Measurements from ENCODE around the gene PHKG1. TPM values are rescaled to one million over a fixed set of nuclear protein-coding genes. Genes with fewer than 3 reads are reported as not detected.

The PHKG1 gene
- total RNA-seq, 1 experiment from 2014 or later, result 1.1 TPM

DNA sequence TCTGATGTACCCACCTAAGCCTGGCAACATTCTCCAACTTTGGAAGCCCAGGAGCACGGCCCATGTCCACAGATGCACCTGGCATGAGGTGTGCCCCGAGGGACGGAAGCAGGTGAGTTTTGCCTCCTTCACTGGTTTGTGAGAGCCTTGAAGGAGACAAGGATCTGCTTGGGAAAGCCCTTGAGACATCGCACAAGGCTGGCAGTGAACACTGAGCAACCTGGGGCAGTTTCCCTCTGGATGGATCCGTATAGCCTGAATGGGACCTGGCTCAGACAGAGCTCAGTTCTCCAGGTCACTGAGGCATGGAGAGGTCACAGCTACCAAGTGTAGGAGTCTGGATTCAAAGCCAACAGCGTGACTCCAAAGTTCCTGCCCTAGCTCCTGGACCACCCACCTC is 32.2 kb upstream of the PHKG1 start:
- DNase-seq (ENCODE audit: low read depth, low spot score) (no peak), ATAC-seq (no peak)
- H3K27me3 ChIP-seq (ENCODE audit: insufficient read depth, low read length), result no peaks in the 10 kb centered on the region
- BruUV-seq (replicated peaks), result no TSS peak
- ChIA-PET POLR2A (no interaction called here), RAD21 (ENCODE audit: low non-redundant PET in 1 of 2, low total read pairs in 2 of 2, uncharacterized antibody in 2 of 2, unreplicated experiment in 2 of 2) (no interaction called here), CTCF (no interaction called here)
- no peak overlapping the region for H3K4me3 ChIP-seq (replicated peaks in 1 of 2; ENCODE audit: low read depth in 1 of 2, low read length in 2 of 2)
- H3K79me2 ChIP-seq (ENCODE audit: insufficient read depth, low read length), result no peaks in the 10 kb centered on the region
- no peaks in the 10 kb centered on the region for H3K9me3 ChIP-seq (ENCODE audit: control insufficient read depth in 1 of 2, insufficient read depth in 1 of 2, low read depth in 1 of 2, low read length in 2 of 2)
- H3K4me1 ChIP-seq (ENCODE audit: control insufficient read depth in 1 of 2, insufficient read depth in 2 of 2, low read length in 2 of 2), result no peaks in the 10 kb centered on the region
- no peak for TF ChIP-seq SIN3A (IDR thresholded peaks at IDR 0.05; ENCODE audit: low read depth)
- TF ChIP-seq, protein P1, sequence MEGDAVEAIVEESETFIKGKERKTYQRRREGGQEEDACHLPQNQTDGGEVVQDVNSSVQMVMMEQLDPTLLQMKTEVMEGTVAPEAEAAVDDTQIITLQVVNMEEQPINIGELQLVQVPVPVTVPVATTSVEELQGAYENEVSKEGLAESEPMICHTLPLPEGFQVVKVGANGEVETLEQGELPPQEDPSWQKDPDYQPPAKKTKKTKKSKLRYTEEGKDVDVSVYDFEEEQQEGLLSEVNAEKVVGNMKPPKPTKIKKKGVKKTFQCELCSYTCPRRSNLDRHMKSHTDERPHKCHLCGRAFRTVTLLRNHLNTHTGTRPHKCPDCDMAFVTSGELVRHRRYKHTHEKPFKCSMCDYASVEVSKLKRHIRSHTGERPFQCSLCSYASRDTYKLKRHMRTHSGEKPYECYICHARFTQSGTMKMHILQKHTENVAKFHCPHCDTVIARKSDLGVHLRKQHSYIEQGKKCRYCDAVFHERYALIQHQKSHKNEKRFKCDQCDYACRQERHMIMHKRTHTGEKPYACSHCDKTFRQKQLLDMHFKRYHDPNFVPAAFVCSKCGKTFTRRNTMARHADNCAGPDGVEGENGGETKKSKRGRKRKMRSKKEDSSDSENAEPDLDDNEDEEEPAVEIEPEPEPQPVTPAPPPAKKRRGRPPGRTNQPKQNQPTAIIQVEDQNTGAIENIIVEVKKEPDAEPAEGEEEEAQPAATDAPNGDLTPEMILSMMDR (IDR thresholded peaks at IDR 0.05 in 2 of 3, conservative IDR thresholded peaks at IDR 0.05 in 1 of 3; ENCODE audit: borderline replicate concordance in 1 of 3, insufficient read depth in 1 of 3, low read depth in 2 of 3, low read length in 2 of 3), result no peak
- TF ChIP-seq ZNF274 (IDR thresholded peaks at IDR 0.05; ENCODE audit: low read depth, low read length), result no peak
- no peak for TF ChIP-seq CBX3 (IDR thresholded peaks at IDR 0.05; ENCODE audit: low read depth)
- TF ChIP-seq EZH2 (IDR thresholded peaks at IDR 0.05), result no peak
- TF ChIP-seq EGR1 (IDR thresholded peaks at IDR 0.05; ENCODE audit: low read depth), result no peak
- no peak for TF ChIP-seq YY1 (IDR thresholded peaks at IDR 0.05; ENCODE audit: extremely low read depth, insufficient replicate concordance, low read depth, low read length)
- no peak for TF ChIP-seq FOSL1 (IDR thresholded peaks at IDR 0.05; ENCODE audit: low read depth)
- TF ChIP-seq, protein P2, sequence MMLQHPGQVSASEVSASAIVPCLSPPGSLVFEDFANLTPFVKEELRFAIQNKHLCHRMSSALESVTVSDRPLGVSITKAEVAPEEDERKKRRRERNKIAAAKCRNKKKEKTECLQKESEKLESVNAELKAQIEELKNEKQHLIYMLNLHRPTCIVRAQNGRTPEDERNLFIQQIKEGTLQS (IDR thresholded peaks at IDR 0.05), result no peak
- TF ChIP-seq RAD21 (IDR thresholded peaks at IDR 0.05; ENCODE audit: low read depth), result no peak
- no peak for TF ChIP-seq POLR2A (IDR thresholded peaks at IDR 0.05; ENCODE audit: borderline replicate concordance, extremely low read depth, insufficient read depth, insufficient read length)
- TF ChIP-seq TCF7L2 (IDR thresholded peaks at IDR 0.05; ENCODE audit: borderline replicate concordance, extremely low read depth, insufficient read depth, insufficient read length), result no peak
- no peak for TF ChIP-seq EZH2phosphoT487 (IDR thresholded peaks at IDR 0.05; ENCODE audit: borderline replicate concordance)
- H2AFZ ChIP-seq (ENCODE audit: low read depth, low read length, poor library complexity, severe bottlenecking), result no peak overlapping the region
- H3K36me3 ChIP-seq (ENCODE audit: control insufficient read depth in 1 of 2, insufficient read depth in 2 of 2, low read length in 2 of 2), result no peaks in the 10 kb centered on the region
- H4K20me1 ChIP-seq (ENCODE audit: insufficient read depth), result no peaks in the 10 kb centered on the region
- H3K9ac ChIP-seq (ENCODE audit: low read length), result no peak overlapping the region
- H3K9me2 ChIP-seq (ENCODE audit: insufficient read depth), result no peaks in the 10 kb centered on the region
- H3K4me2 ChIP-seq (ENCODE audit: low read length), result no peak overlapping the region
- intact Hi-C loops (cut with micrococcal nuclease), result no loop called here
- H3K27ac ChIP-seq (ENCODE audit: low read depth, low read length), result no peak overlapping the region

Measured in HCT116 (cell line).